DMS53 treated with DMSO at 0.1 percent for 48 hours (cell line): ENCODE data around the gene TNIK.

Experiments
- DNase-seq: peaks from one replicate; lab custom pipeline; 2025; ENCODE audit not compliant: unreplicated experiment; lab: John Stamatoyannopoulos, UW

Gene TNIK

DNA sequence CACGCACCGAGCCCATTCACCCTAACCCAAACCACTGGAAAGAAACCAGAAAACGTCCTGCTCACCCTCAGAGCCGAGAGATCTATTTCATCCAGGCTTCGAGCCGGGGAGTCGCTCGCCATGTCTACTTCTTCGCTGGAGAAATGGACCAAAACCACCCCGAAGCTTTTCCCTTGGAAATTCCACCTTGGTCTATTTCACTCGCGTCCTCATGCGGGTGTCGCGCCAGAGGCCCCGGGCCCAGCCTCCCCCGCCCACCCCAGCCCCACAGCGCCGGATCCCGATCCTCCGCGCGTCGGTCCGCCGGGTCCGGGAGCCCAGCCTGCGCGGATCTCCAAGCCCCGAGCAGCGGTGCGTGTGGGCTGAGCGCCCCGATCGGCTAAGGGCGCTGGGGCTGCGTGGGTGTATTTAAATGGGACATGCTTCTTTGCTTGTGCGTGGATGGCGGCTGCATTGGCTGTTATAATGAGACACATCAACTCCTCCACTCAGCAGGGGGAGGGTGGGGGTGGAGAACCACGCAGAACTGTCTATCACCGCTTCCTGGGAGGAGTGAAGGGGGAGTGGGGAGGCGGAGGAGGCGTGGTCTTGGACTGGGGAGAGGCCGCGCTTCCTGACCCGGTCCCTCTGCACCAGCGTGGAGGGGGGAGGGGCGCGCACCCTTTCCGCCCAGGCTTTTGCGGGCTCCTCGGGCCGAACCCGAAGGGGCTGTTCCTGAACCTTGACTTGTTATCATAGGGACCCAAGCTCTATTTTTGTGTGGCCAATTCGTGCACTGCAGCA is at the start of gene TNIK:
Gene TNIK (minus strand): TSS at position 464 of the 783 bp plus-strand sequence. CDS start 342 bp downstream, at position 122.
- DNase-seq: peak; percentile 58

DNA sequence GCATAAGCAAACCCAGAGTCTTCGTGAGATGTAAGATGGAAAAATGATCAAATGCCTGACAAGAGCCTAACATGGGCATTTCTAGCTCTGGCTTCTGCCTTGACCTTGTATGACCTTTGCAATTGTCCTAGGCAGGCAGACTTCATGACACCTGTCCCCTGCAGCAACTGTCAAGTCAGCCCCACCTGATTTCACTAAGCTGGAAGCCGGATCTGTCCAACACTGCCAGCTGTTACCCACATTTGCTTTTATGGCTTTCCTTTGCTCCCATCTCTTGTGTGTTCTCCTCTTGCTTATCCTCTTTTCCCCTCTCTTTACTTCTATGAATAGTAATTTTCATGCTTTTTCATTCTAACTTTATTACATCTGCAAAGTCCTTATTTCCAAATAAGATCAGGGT is 48.5 kb upstream of the TNIK start:
- DNase-seq: no peak

DNA sequence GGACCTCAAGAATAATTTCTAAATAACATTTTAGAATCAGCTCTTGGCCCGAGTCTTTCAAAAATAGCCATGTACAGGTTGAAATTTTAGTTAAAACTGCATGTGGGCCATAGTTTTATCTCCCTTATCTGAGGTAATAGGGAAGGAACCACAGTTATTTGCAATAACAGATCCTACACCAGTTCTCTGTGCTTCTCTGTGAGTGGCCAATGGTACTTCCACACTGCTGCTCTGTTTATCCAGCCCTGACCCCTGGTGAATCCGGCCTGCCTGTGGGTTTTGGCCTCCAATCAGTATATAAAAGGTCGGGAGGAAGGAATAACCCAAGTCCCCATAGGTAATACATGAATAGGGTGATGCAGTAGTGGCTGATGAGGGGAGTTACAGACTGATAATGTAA is 48.0 kb upstream of the TNIK start:
- no peak for DNase-seq

DNA sequence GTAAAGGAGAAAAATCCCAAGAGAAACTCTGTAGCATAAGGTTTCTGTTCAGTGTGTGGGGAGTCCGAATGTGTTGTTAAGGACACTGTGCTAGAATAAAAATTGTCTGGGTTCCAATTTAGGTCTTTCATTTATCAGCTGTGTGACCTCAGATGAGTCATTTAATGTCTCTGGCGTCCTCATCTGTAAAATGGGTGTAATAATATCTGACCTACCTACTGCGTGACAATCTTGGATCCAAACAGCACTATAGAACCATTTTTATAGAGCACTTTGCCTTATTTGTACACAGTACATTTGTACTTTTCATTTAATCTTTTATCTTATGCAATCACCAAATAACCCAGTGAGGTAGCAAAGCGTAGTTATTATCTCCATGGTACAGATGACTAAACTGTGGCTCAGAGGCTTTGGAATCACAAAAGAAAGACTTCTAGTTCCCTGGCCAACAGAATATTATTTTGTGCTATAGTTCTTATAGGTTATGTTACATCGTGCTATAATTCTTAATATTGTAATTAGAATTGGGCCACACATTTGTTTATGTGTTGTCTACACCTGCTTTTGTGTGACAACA is 46.6 kb upstream of the TNIK start:
- DNase-seq: no peak

DNA sequence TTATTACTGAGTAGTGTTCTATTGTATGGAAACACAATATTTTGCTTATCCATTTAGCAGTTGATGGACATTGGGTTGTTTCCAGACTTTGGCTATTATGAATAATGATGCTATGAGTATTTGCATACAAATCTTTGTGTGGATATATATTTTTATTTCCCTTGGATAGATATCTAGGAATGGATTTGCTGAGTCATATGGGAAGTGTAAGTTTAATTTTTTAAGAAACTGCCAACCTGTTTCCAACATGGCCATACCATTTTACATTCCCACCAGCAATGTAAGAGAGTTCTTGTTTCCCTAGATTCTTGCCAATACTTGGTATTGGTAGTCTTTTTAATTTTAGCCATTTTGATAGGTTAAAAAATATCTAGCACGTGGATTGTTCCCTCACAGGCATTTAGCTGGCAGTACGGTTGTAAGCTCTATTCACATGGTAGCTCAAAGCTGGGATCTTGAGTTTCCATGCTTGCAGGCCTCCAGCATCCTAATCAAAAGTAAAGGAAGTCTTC is 45.7 kb upstream of the TNIK start:
- no peak for DNase-seq

DNA sequence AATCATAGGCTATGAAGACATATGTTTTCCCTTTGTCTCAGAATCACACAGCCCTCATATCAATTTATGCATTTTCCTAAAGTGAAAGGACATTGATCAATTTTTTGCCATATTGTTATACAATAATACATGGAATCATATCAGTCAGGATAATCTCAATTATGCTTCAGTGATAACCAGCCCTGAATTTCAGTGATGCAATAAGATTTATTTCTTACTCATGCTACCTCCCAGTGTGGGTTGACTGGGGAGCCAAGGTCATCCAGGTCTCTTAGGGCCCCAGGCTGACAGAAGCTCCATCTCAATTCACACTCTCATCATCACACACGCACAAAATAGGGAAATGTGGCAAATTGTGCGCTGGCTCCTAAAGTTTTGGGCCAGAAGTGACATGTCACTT is 44.2 kb upstream of the TNIK start:
- no peak for DNase-seq

DNA sequence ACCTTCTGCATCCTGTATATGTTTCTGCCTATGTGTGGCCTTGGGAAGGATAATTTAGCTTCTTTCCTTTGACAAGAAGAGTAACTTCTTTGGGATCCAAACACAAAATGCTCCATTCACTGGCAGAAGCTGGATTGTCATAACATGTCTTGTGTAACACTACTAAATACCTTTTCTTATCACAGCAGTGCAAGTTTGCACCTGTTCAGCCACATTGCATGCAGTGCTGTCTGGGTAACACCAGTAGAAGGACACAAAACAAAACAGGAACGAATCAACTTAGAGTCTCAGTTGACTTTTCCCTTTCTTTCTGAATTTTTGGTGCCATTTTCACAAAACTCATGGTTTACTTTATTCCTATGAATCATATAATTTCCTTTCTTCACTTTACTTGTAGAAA is 43.6 kb upstream of the TNIK start:
- DNase-seq: no peak

DNA sequence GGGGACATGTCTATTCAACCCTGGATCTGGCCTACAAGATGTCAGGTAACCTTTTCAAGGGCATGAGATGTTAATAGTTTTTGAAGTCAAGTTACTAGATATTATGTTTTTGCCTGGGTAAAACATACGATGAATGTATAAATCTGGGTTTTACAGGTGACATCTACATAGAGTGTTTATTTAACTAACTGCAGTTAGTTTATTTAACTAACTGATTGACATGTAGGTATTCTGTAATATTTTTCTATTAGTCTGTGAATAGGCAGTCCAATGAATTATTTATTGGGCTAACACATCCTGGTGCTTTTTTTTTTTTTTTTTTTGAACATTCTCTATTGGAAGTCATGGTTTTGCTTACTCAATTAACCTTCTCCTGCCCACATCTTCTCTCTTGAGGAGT is 38.7 kb upstream of the TNIK start:
- no peak for DNase-seq

DNA sequence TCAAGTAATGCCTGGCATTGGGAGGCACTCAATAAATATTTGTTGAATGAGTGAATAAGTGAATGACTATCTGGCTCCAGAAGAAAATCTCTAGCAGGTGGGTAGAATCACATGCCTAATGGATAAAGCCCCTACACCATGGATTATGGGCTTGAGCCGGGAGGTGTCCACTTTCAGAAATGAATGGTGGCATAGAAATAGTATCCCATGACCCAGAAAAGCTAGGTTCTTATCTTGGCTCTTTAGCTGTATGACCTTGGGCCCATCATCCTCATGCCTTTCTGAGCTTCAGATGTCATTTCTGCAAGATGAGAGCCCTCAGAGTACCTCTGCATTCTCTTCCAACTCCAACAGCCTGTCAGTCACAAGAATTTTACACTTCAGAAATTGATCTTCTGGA is 37.3 kb upstream of the TNIK start:
- DNase-seq: no peak

DNA sequence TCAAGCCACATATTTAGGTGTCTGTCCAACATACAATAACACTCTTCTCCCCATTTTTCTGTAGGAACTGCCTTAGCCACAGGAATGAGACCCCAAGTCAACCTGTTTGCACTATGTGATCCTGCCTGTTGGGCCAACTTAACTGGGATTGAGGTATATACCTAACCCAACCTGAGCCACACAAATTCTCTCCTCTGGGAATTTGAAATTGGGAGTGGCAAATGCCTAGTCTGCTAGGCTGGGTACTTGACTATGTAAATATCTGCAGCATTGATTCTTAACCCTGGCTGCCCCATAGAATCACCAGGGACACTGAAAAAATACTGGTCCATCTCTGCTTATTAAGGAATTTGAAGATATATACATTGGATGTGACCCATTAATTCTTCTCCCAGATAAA is 35.2 kb upstream of the TNIK start:
- no peak for DNase-seq

DNA sequence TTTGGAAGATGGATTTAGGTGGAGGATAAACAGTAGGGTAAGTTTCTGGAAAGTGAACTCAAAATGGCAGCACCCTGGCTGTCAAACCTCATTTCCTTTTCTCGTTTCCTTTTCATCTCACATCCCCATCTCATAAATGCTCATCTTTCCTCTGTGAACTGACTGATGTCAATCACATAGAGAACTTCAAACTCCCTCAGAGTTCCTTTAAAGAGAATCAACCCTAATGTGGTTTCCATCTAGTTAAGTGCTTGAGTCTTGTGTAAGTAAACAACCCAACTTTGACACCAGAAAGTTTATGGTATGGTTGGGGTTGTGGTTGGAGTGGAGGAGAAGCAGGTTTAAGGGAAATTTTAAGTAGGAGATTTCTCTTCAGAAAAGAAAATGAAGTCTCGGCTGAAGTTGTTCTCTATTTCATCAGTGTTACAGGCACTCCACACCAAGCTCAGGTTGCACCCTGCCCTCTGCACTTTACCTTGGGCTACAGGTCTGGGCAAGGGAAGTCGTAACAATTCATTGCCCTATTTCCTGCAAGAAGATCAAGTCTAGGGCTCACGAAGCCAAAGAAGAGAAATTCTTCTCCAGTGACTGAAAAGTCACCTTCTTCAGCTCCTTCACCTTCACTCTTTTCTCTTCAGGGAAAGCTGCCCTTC is 34.4 kb upstream of the TNIK start:
- no peak for DNase-seq

DNA sequence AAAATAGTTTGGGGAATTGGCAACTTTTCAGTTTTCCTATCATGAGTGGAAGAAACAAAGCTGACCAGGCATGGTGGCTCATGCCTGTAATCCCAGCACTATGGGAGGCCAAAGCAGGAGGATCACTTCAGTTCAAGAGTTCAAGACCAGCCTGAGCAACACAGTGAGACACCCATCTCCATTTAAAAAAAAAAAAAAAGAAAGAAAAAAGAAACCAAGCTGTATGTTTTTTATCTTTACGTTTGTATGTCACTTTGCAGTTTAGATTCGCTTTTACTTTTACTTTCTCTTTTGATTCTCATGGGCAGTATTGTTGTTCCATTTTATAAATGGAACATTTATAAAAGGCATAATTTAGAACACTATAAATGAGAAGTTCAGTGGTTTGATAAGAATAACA is 31.2 kb upstream of the TNIK start:
- no peak for DNase-seq

DNA sequence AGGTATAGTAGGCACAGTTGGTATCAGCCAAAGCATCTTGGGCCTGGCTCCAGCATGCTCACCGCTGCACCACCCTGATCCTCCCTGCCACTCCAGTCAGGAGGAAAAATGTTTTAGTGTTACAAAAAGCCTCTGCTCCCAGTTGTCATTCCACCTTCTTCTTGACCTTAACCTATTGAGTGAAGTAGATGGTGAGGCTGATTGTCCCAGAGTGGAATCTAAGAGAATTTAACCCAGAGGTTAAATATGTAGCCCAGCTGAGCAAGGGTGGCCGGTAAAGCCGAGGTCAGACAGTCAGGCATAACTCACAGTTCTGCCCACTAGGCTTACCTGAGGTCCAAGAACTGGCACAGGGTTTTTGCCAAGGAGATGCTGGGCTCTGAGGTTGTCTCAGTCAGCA is 30.7 kb upstream of the TNIK start:
- no peak for DNase-seq

DNA sequence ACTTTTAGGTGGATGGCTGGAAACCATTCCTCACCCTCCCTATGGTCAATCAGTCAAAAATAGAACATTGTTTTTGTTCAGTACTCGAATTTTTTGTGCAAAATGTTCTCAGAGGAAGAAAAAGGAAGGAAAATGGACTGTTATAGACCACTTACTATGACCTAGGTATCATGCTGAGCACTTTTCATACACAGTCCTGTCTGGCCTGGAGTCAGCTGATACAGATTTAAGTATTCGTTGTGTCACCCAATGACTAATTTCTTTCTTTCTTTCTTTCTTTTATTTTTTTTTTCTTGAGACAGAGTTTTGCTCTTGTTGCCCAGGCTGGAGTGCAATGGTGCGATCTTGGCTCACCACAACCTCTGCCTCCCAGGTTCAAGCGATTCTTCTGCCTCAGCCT is 29.1 kb upstream of the TNIK start:
- DNase-seq: no peak

DNA sequence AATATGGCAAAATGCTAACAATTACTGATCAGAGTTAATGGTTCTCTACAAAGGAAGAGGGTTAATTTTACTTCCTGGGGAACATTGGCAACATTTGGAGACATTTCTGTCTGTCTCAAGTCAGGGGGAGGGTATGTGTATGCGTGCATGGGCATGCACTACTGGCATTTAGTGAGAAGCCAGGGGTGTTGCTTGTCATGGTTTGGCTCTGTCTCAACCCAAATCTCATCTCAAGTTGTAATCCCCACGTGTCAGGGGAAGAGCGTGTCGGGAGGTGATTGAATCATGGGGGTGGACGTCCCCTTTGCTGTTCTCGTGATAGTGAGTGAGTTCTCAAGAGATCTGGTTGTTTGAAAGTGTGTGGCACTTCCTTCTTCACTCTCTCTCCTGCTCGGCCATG is 28.3 kb upstream of the TNIK start:
- DNase-seq: no peak

DNA sequence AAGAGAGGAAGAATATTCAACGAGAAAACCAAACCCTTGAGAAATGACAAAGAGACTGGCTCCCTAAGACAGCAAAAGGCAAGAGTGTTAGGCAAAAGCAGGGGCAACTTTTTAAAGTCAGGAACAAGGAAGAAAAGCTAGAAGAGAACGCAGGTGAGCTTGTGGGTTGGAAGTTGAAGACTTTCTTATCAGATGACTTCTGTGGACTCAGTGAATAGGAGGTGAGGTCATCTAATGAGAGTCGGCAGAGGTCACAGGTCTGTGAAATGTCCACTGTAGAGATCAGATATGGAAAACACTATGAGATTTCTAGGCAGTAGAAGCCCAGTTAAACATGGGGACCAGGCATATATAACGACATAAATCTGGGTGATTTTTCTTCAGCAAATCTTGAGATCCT is 27.2 kb upstream of the TNIK start:
- DNase-seq: no peak

DNA sequence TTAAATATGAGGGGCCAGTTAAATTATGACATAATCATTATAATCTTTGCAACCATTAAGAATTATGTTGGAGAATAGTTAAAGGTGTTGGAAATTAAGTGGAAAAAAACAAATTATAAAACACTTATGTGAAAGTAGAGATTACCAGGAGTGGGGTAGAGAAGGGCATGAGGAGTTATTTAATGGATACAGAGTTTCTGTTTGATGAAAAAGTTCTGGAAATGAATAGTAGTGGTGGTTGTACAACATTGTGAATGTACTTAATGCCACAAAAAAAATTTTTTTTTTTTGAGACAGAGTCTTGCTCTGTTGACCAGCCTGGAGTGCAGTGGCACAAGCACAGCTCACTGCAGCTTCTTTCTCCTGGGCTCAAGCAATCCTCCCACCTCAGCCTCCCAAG is 25.1 kb upstream of the TNIK start:
- no peak for DNase-seq

DNA sequence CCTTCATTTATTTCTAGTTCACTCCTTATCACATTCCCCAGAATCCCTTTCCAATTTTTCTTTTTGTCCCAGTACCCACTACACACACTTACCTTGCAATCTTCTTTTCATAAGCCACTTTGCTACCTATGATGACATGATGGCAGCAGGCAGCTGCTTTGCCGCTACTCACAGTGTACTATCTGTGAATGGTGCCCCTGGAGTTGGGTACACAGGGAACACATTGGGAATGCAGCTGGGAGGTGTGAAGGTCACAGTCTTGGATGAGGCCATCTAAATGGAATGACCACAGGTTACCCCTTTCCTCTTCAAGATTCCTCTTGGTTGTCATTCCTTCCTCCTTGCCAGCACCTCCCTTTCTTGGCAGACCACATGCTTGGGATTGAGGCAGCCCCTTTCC is 20.8 kb upstream of the TNIK start:
- no peak for DNase-seq

DNA sequence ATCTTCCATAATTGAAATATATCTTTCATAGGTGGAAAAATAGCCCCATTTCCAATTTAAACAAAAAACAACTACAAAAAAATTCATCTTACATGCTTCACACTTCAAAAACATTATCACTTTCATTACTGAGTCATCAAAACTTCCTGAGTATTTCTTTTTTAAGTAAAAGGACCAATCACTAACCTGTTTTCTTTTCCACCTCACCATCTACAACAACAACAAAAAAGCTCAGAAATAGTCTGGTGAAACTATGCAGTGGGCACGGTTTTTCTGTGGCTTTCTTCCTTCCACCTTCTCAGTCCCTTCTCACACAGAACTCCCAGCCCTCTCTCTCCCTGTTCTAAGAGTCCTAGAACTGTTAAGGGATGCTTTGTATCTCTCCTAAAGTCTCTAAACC is 20.3 kb upstream of the TNIK start:
- DNase-seq: no peak

DNA sequence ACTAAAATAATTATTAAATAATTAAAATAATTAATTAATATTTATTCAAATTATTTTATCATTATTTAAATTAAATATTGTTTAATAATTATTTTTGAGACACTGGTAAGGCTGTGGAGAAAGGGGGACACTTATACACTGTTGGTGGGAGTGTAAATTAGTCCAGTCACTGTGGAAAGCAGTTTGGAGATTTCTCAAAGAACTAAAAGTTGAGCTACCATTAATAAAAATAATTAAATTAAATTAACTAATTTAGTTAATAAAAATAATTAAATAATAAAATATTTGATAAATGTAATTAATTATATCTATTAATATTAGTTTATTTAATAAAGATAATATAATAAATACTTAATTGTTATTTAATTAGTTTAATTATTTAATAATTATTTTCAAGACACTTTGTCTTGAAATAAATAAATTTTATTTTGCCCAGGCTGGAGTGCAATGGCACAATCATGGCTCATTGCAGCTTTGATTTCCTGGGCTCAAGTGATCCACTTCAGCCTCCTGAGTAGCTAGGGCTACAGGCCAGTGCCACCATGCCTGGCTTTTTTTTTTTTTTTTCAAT is 16.4 kb upstream of the TNIK start:
- no peak for DNase-seq

DNA sequence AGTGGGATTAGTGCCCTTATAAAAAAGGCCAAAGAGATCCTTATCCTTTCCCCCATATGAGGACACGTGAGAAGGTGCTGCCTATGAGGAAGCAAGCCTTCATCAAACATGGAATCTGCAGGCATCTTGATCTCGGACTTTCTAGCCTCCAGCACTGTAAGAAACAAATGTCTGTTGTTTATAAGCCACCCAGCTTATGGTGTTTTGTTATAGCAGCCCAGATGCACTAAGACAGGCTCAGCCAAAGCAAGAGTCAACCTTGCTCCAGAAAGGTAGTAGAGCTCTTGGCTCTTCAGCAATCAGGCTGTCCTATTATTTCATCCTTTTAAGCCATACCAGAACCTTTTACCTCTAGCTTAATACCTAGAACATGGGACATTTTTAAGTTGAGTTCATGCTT is 12.3 kb upstream of the TNIK start:
- no peak for DNase-seq

DNA sequence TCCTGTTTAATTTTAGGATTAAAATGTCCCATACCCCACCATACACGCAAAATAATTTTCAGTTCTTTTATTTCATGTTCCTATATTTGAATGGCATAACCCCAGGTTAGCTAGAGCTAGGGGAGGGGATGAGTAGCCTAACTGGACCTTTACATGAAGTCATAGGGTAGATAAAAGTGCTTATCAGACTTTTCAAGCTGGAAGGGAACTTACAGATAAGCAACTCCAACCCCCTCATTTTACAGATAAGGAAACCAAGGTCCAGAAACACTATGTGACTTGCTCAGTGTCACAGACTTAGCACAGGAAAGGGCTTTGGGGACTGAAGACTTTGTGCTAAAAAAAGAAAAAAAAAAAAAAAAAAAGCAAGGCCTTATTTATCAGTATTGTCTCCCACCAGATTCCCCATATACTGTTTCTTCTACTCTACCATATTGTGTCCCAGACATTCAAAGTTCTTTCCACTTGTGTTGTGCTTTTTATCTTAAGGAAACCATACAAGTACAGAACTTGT is 10.6 kb upstream of the TNIK start:
- DNase-seq: no peak
